Thyroid gland (tissue), 4 donors: Measurements from ENCODE around the gene ALCAM. TPM values are rescaled to one million over a fixed set of nuclear protein-coding genes. Genes with fewer than 3 reads are reported as not detected.

ENCODE experiments used
- DNase-seq, 2 donors: peaks; one replicate each; pipeline ENCODE4 v3.0.0-alpha.2; 2019
- H3K27ac ChIP-seq, 3 donors: fragments of 200-600 bp; sonication (generic); 1 replicate in 2 of 3; 2 replicates in 1 of 3; pipeline ENCODE4 v1.5.1; 2016 to 2019; ENCODE audit warnings: mild to moderate bottlenecking in 1 of 3, moderate library complexity in 1 of 3
- H3K27me3 ChIP-seq: fragments of 200-600 bp; sonication (generic); one replicate; pipeline ENCODE4 v1.5.1; 2019
- H3K36me3 ChIP-seq, 2 donors: fragments of 200-600 bp; sonication (generic); one replicate each; pipeline ENCODE4 v1.5.1; 2016 to 2019
- H3K4me1 ChIP-seq, 2 donors: fragments of 200-600 bp; sonication (generic); one replicate each; pipeline ENCODE4 v1.5.1; 2017 to 2019
- H3K4me3 ChIP-seq, 3 donors: fragments of 200-600 bp; sonication (generic); replicated peaks in 1 of 3; 1 replicate in 2 of 3; 2 replicates in 1 of 3; pipeline ENCODE4 v1.5.1; 2016; ENCODE audit warnings: mild to moderate bottlenecking in 1 of 3
- H3K9me3 ChIP-seq: fragments of 200-600 bp; sonication (generic); one replicate; pipeline ENCODE4 v1.5.1; 2017
- POLR2A ChIP-seq, 2 donors: fragments of 450-650 bp; IDR thresholded peaks; one replicate each; pipeline ENCODE4 v1.6.1; 2017; ENCODE audit warnings: antibody characterized with exemption in 2 of 2, mild to moderate bottlenecking in 2 of 2, moderate library complexity in 1 of 2
- WGBS, 2 donors: methylation state at CpG; one replicate each; pipeline ENCODE4 v1.1.5; 2017; 5-methylcytosine and 5-hydroxymethylcytosine counted together
- intact Hi-C: fragments of 100-400 bp; cut with DNase I; formaldehyde crosslinking; loops from one replicate; pipeline ENCODE4 v1.15.1; 2023
- total RNA-seq, 4 donors: library from RNA; depleted of rRNA; stranded (reverse); fragments of >200 nt; gene quantifications; one replicate each; pipeline ENCODE4 v1.2.3, GENCODE V29; 2016
- TF ChIP-seq, protein P1 (sequence below), 6 experiments: fragments of 200-600 bp in 3 of 6; fragments of 450-650 bp in 3 of 6; sonication (generic) in 3 of 6; IDR thresholded peaks; one replicate each; pipeline ENCODE4 v1.5.1; 2016 to 2019; ENCODE audit warnings: antibody characterized with exemption in 6 of 6, mild to moderate bottlenecking in 2 of 6, inconsistent platforms in 1 of 6, moderate library complexity in 1 of 6

The ALCAM gene
- total RNA-seq, 4 donors from 2014 or later, result 86.5 to 129 (median 108) TPM

DNA sequence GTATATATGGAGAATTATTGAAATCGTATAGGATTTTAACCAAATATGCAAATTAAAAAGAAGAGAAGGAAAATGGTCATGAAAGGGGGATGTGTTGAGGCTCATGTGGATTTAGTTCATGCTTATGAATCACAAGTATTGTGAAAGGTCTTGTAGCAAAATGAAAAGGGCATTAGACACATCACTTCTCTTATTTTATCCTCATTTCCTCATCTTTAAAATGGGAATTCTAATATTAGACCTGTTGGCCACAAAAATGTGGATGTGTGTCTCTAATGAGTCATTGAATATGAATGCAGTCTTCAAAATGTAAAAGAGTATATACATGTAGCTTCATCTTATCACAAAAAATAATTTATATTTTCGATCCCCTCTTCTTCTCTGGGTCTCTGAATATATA, 14.9 kb upstream of the ALCAM start:
- no peak overlapping the region for H3K27ac ChIP-seq
- no peak overlapping the region for H3K4me3 ChIP-seq
- no peaks in the 10 kb centered on the region for H3K4me1 ChIP-seq
- intact Hi-C loops, result no loop called here
- no peak for DNase-seq
- no peaks in the 10 kb centered on the region for H3K9me3 ChIP-seq
- TF ChIP-seq, protein P1, sequence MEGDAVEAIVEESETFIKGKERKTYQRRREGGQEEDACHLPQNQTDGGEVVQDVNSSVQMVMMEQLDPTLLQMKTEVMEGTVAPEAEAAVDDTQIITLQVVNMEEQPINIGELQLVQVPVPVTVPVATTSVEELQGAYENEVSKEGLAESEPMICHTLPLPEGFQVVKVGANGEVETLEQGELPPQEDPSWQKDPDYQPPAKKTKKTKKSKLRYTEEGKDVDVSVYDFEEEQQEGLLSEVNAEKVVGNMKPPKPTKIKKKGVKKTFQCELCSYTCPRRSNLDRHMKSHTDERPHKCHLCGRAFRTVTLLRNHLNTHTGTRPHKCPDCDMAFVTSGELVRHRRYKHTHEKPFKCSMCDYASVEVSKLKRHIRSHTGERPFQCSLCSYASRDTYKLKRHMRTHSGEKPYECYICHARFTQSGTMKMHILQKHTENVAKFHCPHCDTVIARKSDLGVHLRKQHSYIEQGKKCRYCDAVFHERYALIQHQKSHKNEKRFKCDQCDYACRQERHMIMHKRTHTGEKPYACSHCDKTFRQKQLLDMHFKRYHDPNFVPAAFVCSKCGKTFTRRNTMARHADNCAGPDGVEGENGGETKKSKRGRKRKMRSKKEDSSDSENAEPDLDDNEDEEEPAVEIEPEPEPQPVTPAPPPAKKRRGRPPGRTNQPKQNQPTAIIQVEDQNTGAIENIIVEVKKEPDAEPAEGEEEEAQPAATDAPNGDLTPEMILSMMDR (IDR thresholded peaks at IDR 0.05), result no peak
- no peak for TF ChIP-seq POLR2A (IDR thresholded peaks at IDR 0.05)
- H3K27me3 ChIP-seq, result no peaks in the 10 kb centered on the region
- H3K36me3 ChIP-seq, result no peaks in the 10 kb centered on the region
- WGBS, 2 donors, result 84 to 91% methylated on average over 2 of the region's 2 CpGs

DNA sequence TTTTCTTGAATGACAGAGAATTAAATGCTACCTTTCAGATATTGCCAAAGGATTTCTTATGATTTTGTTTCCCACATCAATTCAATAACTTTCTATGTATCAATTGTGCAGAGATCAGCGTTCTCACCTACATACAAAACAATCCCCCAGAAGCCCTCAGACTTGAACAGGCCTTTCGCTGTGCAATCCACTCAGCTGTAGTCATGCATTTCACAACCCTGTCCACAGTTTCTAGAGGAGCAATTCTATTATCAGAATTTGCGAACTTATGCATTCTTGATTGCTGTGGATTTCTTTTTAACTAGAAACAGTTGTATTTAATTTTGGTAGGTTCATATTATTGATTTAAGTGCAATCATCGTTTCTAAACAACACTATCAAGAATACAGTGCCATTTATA, 13.7 kb upstream of the ALCAM start:
- no peak for DNase-seq
- H3K4me1 ChIP-seq, result no peaks in the 10 kb centered on the region
- 94 to 97% methylated on average over 4 of the region's 4 CpGs for WGBS, 2 donors
- no peak for TF ChIP-seq POLR2A (IDR thresholded peaks at IDR 0.05)
- TF ChIP-seq, protein P1 (IDR thresholded peaks at IDR 0.05), result no peak
- intact Hi-C loops, result no loop called here
- H3K27ac ChIP-seq, result no peak overlapping the region
- no peaks in the 10 kb centered on the region for H3K27me3 ChIP-seq
- H3K4me3 ChIP-seq, result no peak overlapping the region
- no peaks in the 10 kb centered on the region for H3K9me3 ChIP-seq
- no peaks in the 10 kb centered on the region for H3K36me3 ChIP-seq

DNA sequence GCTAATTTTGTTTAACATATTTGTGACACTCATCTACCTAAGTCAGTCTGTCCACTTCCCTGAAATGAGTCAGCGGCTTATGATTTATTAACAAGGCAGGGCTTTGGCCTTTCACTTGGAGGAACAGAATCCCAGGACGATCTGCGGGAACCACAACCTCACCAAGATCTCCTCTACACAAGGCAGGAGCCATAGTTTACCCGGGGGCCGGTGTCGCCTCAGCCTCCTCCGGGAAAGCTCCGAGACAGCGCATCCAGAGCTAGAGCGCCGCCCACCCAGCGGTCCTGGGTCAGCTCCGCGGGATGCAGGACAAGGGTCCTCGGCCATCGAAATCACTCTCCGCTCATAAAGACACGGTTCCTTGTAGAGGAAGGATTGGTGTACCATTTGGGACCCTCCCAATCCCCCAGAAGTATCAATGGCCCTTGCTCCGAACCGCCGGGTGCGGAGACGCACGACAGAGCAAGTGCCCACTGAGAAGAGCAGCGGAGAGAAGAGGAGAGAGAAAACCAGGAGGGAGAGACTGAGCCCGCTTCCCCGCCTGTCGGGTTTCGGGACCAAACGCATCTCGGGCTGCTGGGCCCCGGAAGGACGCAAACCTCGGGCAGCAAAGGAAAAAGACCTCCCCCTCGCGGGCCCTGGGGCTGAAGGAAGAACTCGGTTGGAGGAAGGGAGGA, 13.1 kb upstream of the ALCAM start:
- Histone ChIP-seq H3K9me3 (no peaks in the 10 kb centered on the region), H3K27ac (no peak overlapping the region), H3K36me3 (no peaks in the 10 kb centered on the region), H3K4me1 (no peaks in the 10 kb centered on the region), H3K27me3 (no peaks in the 10 kb centered on the region), H3K4me3 (peak overlapping the region in 2 of 3 donors; percentile 4 to 5)
- no peak for TF ChIP-seq POLR2A (IDR thresholded peaks at IDR 0.05)
- TF ChIP-seq, protein P1 (IDR thresholded peaks at IDR 0.05), result no peak
- intact Hi-C loops, result no loop called here
- WGBS, 2 donors, result 19 to 21% methylated on average over 26 to 37 of the region's 37 CpGs
- peak; percentile 2 to 6 for DNase-seq

DNA sequence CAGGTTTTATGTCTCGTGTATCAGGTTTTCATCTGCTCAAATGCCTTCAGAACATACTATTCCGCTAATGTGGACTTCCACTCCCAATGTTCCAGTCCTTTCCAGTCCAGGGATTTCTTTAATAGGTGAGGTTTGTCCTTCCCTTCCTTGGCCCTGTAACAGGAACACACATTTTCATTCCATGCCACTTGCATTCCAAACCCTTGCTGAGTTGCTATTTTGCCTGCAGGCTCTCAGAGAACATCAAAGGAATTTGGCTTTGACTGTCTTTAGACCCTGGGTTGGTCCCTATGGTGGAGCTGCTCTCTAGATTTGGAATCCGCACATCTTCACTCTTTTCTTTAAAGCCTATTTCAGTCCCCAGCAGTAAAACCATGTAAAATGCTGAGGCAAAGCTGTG, 12.3 kb upstream of the ALCAM start:
- H3K27ac ChIP-seq, result no peak overlapping the region
- H3K9me3 ChIP-seq, result no peaks in the 10 kb centered on the region
- H3K36me3 ChIP-seq, result no peaks in the 10 kb centered on the region
- WGBS, 2 donors, result 67 to 83% methylated on average over 3 of the region's 3 CpGs
- H3K27me3 ChIP-seq, result no peaks in the 10 kb centered on the region
- H3K4me1 ChIP-seq, result no peaks in the 10 kb centered on the region
- no peak overlapping the region for H3K4me3 ChIP-seq
- TF ChIP-seq, protein P1 (IDR thresholded peaks at IDR 0.05), result no peak
- TF ChIP-seq POLR2A (IDR thresholded peaks at IDR 0.05), result no peak
- no peak for DNase-seq
- intact Hi-C loops, result no loop called here

DNA sequence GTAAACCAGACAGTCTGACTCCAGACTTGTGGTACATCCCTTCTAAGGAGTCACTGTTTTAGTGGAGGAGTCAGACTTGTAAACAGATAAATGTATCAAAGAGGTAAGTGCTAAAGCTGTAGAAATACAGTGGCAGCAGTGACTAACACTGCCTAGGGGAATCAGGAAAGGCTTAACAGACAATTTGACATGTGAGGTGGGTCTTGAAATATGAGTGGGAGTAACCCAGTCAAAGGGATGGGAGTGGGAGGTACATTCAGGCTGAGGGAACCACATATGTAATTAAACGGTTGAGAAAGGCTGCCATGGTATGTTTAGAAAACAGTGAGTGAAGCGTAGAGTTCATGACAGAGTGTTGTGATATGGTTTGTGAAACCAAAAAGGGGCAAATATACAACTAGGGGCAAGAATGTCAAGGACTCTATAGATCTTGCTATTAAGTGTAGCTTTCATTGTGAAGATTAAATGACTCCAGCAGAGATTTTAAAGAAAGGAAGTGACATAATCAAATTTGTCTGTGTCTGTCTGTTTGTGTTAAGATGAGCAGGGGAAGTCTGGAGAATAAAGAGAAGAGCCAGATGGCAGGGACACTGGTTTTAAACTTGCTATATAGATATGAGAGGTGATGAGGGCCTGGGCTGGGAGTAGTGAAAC, 11.2 kb upstream of the ALCAM start:
- WGBS, 2 donors, result 84 to 86% methylated on average over 2 of the region's 2 CpGs
- no peaks in the 10 kb centered on the region for H3K36me3 ChIP-seq
- no peaks in the 10 kb centered on the region for H3K9me3 ChIP-seq
- no peak overlapping the region for H3K4me3 ChIP-seq
- no peaks in the 10 kb centered on the region for H3K27me3 ChIP-seq
- TF ChIP-seq, protein P1 (IDR thresholded peaks at IDR 0.05), result no peak
- no peak for TF ChIP-seq POLR2A (IDR thresholded peaks at IDR 0.05)
- intact Hi-C loops, result no loop called here
- no peak overlapping the region for H3K27ac ChIP-seq
- no peak for DNase-seq
- H3K4me1 ChIP-seq, result no peaks in the 10 kb centered on the region
